A549 (cell line): ENCODE data around the gene LMAN1L. TPM values are rescaled to one million over a fixed set of nuclear protein-coding genes. Genes with fewer than 3 reads are reported as not detected.

ENCODE experiments used
- ATAC-seq, 2 experiments: fragments of 200-7000 bp in 1 of 2; fragments of >200 bp in 1 of 2; cut with Nextera tagmentation in 1 of 2; cut with Tn5 transposase in 1 of 2; 3 replicates each; pipeline versions ENCODE4 v1.8.0 to v1.9.1; 2018 to 2020; ENCODE audit warnings: mild to moderate bottlenecking in 1 of 2, moderate library complexity in 1 of 2
- CTCF ChIA-PET: fragments of 300-600 bp; sonication (Branson Sonifier 250); formaldehyde crosslinking; extraction: SDS; loops from one replicate; lab custom pipeline; 2021; ENCODE audit warnings: antibody characterized with exemption, inconsistent platforms; lab: Yijun Ruan, JAX
- POLR2A ChIA-PET: fragments of 350-600 bp; formaldehyde crosslinking; extraction: SDS; loops from one replicate; lab custom pipeline; 2021; ENCODE audit warnings: antibody characterized with exemption, inconsistent platforms; lab: Yijun Ruan, JAX
- DNase-seq, 2 experiments: peaks; one replicate each; pipeline versions ENCODE4 v3.0.0 to v3.0.0-alpha.2; 2011 to 2016; ENCODE audit warnings: low read depth in 1 of 2, low spot score in 1 of 2
- FAIRE-seq: peaks from 2 replicates; lab custom pipeline; 2011; peaks lifted over from hg19 to GRCh38; lab: Jason Lieb, UNC
- H3K27ac ChIP-seq, 2 experiments: fragments of >200 bp; sonication (Bioruptor Twin); formaldehyde crosslinking; 3 replicates each; pipeline ENCODE4 v1.5.1; 2016 to 2017
- H3K4me1 ChIP-seq: fragments of >200 bp; sonication (Bioruptor Twin); formaldehyde crosslinking; 3 replicates; pipeline ENCODE4 v1.6.1; 2016
- H3K4me2 ChIP-seq: fragments of >200 bp; sonication (Bioruptor Twin); formaldehyde crosslinking; 3 replicates; pipeline ENCODE4 v1.6.1; 2016
- H3K4me3 ChIP-seq: fragments of >200 bp; sonication (Bioruptor Twin); formaldehyde crosslinking; 3 replicates; pipeline ENCODE4 v1.5.1; 2016
- H3K9me3 ChIP-seq: fragments of >200 bp; sonication (Bioruptor Twin); formaldehyde crosslinking; 3 replicates; pipeline ENCODE4 v1.6.1; 2016
- BHLHE40 ChIP-seq: IDR thresholded peaks from 2 replicates; pipeline ENCODE4 v1.6.1; 2012; ENCODE audit warnings: low read depth, low read length, inconsistent platforms
- CBX2 ChIP-seq: fragments of 200-600 bp; sonication (generic); IDR thresholded peaks from 2 replicates; pipeline ENCODE4 v1.6.1; 2016; ENCODE audit warnings: low read depth, mild to moderate bottlenecking, borderline replicate concordance
- CBX8 ChIP-seq: fragments of 200-600 bp; sonication (generic); IDR thresholded peaks from 2 replicates; pipeline ENCODE4 v1.6.1; 2016
- CTCF ChIP-seq: fragments of >200 bp; sonication (Bioruptor Twin); formaldehyde crosslinking; IDR thresholded peaks from 3 replicates; pipeline ENCODE4 v1.5.1; 2016
- E2F6 ChIP-seq: IDR thresholded peaks from 2 replicates; pipeline ENCODE4 v1.6.1; 2012; ENCODE audit warnings: low read depth, borderline replicate concordance
- EHF ChIP-seq: fragments of 250-450 bp; sonication (Bioruptor Pico); IDR thresholded peaks from 2 replicates; pipeline ENCODE4 v1.5.0; 2020; ENCODE audit warnings: mild to moderate bottlenecking
- ELK1 ChIP-seq: fragments of 150-350 bp; IDR thresholded peaks from 2 replicates; pipeline ENCODE4 v1.6.1; 2014; ENCODE audit warnings: low read depth, mild to moderate bottlenecking, low read length
- FOSB ChIP-seq: fragments of 250-450 bp; sonication (Bioruptor Pico); IDR thresholded peaks from 2 replicates; pipeline ENCODE4 v1.5.0; 2020; ENCODE audit warnings: mild to moderate bottlenecking, moderate library complexity
- FOSL2 ChIP-seq, 2 experiments: fragments of 450-650 bp in 1 of 2; fragments of >200 bp in 1 of 2; sonication (Bioruptor Twin) in 1 of 2; formaldehyde crosslinking; IDR thresholded peaks; 2 replicates each; pipeline versions ENCODE4 v1.5.0 to v1.6.1; 2016 to 2020; ENCODE audit warnings: mild to moderate bottlenecking in 1 of 2, moderate library complexity in 1 of 2
- GATA3 ChIP-seq: IDR thresholded peaks from 2 replicates; pipeline ENCODE4 v1.6.1; 2012; ENCODE audit warnings: borderline replicate concordance
- HDAC2 ChIP-seq: fragments of 200-600 bp; sonication (generic); IDR thresholded peaks from 2 replicates; pipeline ENCODE4 v1.6.1; 2016
- HES2 ChIP-seq: fragments of >200 bp; sonication (Bioruptor Twin); formaldehyde crosslinking; IDR thresholded peaks from 2 replicates; pipeline ENCODE4 v1.6.1; 2016
- HEYL ChIP-seq: fragments of 250-450 bp; sonication (Bioruptor Pico); IDR thresholded peaks from 2 replicates; pipeline ENCODE4 v1.8.0; 2021; ENCODE audit warnings: mild to moderate bottlenecking, moderate library complexity
- HOXA7 ChIP-seq: fragments of 250-450 bp; sonication (Bioruptor Pico); IDR thresholded peaks from 2 replicates; pipeline ENCODE4 v1.5.0; 2020; ENCODE audit warnings: mild to moderate bottlenecking, moderate library complexity
- JUN ChIP-seq, 2 experiments: fragments of >200 bp; sonication (Bioruptor Twin); formaldehyde crosslinking; IDR thresholded peaks; 2 replicates in 1 of 2; 3 replicates in 1 of 2; pipeline ENCODE4 v1.6.1; 2016 to 2017
- JUNB ChIP-seq: fragments of >200 bp; sonication (Bioruptor Twin); formaldehyde crosslinking; IDR thresholded peaks from 2 replicates; pipeline ENCODE4 v1.6.1; 2016
- KDM1A ChIP-seq: fragments of 200-600 bp; sonication (generic); IDR thresholded peaks from 2 replicates; pipeline ENCODE4 v1.6.1; 2016; ENCODE audit warnings: low read depth, mild to moderate bottlenecking
- MYC ChIP-seq: IDR thresholded peaks from 2 replicates; pipeline ENCODE4 v1.6.1; 2012; ENCODE audit warnings: mild to moderate bottlenecking, inconsistent platforms, low read length, improper control_type of control experiment, borderline replicate concordance
- NFE2L2 ChIP-seq: fragments of 150-350 bp; conservative IDR thresholded peaks from 2 replicates; pipeline ENCODE4 v1.6.1; 2014; ENCODE audit warnings: low read length
- NPAS2 ChIP-seq: fragments of 250-450 bp; sonication (Bioruptor Pico); IDR thresholded peaks from 2 replicates; pipeline ENCODE4 v1.8.0; 2022; ENCODE audit warnings: mild to moderate bottlenecking, moderate library complexity, borderline replicate concordance
- RAD21 ChIP-seq, 2 experiments: fragments of >200 bp in 1 of 2; sonication (Bioruptor Twin) in 1 of 2; formaldehyde crosslinking in 1 of 2; IDR thresholded peaks in 1 of 2; conservative IDR thresholded peaks in 1 of 2; 2 replicates in 1 of 2; 3 replicates in 1 of 2; pipeline ENCODE4 v1.6.1; 2012 to 2018; ENCODE audit warnings: inconsistent platforms in 1 of 2
- TFCP2L1 ChIP-seq: fragments of 250-450 bp; sonication (Bioruptor Pico); IDR thresholded peaks from 2 replicates; pipeline ENCODE4 v1.5.0; 2021; ENCODE audit warnings: mild to moderate bottlenecking
- TP53 ChIP-seq: fragments of 250-450 bp; sonication (Bioruptor Pico); IDR thresholded peaks from 2 replicates; pipeline ENCODE4 v1.5.0; 2021; ENCODE audit warnings: mild to moderate bottlenecking, moderate library complexity
- ZFP36 ChIP-seq: fragments of 450-650 bp; IDR thresholded peaks from 2 replicates; pipeline ENCODE4 v1.6.1; 2014; ENCODE audit warnings: borderline replicate concordance; ENCODE audit not compliant: partially characterized antibody
- ZNF302 ChIP-seq: fragments of 250-450 bp; sonication (Bioruptor Pico); IDR thresholded peaks from 2 replicates; pipeline ENCODE4 v1.9.0; 2021; ENCODE audit warnings: inconsistent platforms, mild to moderate bottlenecking, moderate library complexity
- WGBS: methylation state at CpG from one replicate; pipeline ENCODE4 v1.1.6; 2017; ENCODE audit errors: missing lambda C conversion rate; 5-methylcytosine and 5-hydroxymethylcytosine counted together
- polyA plus RNA-seq, 4 experiments: library from polyadenylated mRNA; depleted of rRNA in 3 of 4; stranded (reverse); fragments of >200 nt; fragmentation: RNase III in 1 of 4; extraction: RNeasy Plus Mini Kit Qiagen cat#74134 plus additional on column Dnase treatment in 1 of 4; gene quantifications; 2 replicates in 3 of 4; 3 replicates in 1 of 4; pipeline ENCODE4 v1.2.3, GENCODE V29; 2011 to 2017

LMAN1L gene
- polyA plus RNA-seq, 2 of the 4 experiments (the other 2 are of a cell fraction) = not detected

- DNase-seq = peak; percentile 55 to 72
- ATAC-seq = peak; percentile 73 to 85
- no peak for TF ChIP-seq HES2
- no peak for TF ChIP-seq TP53 (CRISPR knock-in tag)
- TF ChIP-seq FOSL2 (IDR thresholded peaks at IDR 0.05) = no peak
- TF ChIP-seq FOSL2 (CRISPR knock-in tag; IDR thresholded peaks at IDR 0.05) = peak; percentile 47
- TF ChIP-seq ELK1 = no peak
- no peak for TF ChIP-seq BHLHE40
- TF ChIP-seq, all 56 proteins: peak for 1
- peak overlapping the region; percentile 1 to 62; a peak in 4 of 6 replicates for H3K27ac ChIP-seq
- peak overlapping the region; percentile 13 for H3K4me2 ChIP-seq
- POLR2A ChIA-PET = interaction anchor here (0.7 to 0.8 kb wide), 2 partner anchors 7 to 12 kb away, joined by 4 read pairs; partner anchors contain the start of gene SCAMP2
- no peaks in the 10 kb centered on the region for H3K9me3 ChIP-seq
- 77% methylated on average over 6 of the region's 6 CpGs for WGBS
- H3K4me1 ChIP-seq = peaks cover 61% of the 10 kb centered on the region
- no peak overlapping the region for H3K4me3 ChIP-seq
- FAIRE-seq = no peak
- CTCF ChIA-PET = interaction anchor here (1.0 kb wide), 1 partner anchor 36 kb away, joined by 3 read pairs; no protein-coding TSS in a partner anchor
Measured at GRCh38 chr15:74866090-74866489, 53.5 kb downstream of the LMAN1L start.

GRCh38 chr15:74867466-74868038 is 54.9 kb downstream of the LMAN1L start:
- Histone ChIP-seq H3K4me2 (peak overlapping the region; percentile 1; the same call in 1 of the 3 replicates), H3K27ac (no peak overlapping the region), H3K4me3 (no peak overlapping the region), H3K4me1 (peaks cover 69% of the 10 kb centered on the region), H3K9me3 (no peaks in the 10 kb centered on the region)
- POLR2A ChIA-PET = interaction anchor here (1.2 kb wide), 1 partner anchor 22 kb away, joined by 3 read pairs; the partner anchor contains the start of gene MPI
- TF ChIP-seq FOSB = no peak
- no peak for TF ChIP-seq ZFP36
- no peak for TF ChIP-seq RAD21 (conservative IDR thresholded peaks at IDR 0.05 in 1 of 2, IDR thresholded peaks at IDR 0.05 in 1 of 2)
- no peak for TF ChIP-seq NPAS2 (CRISPR knock-in tag)
- TF ChIP-seq CBX8 = no peak
- TF ChIP-seq NFE2L2 = no peak
- TF ChIP-seq HOXA7 (CRISPR knock-in tag) = no peak
- no peak for TF ChIP-seq E2F6
- TF ChIP-seq HEYL (CRISPR knock-in tag) = no peak
- TF ChIP-seq CTCF = no peak
- no peak for TF ChIP-seq MYC
- TF ChIP-seq JUNB = no peak
- TF ChIP-seq GATA3 = no peak
- no peak for TF ChIP-seq CBX2
- TF ChIP-seq ZNF302 = no peak
- TF ChIP-seq HDAC2 = no peak
- no peak for TF ChIP-seq EHF (CRISPR knock-in tag)
- TF ChIP-seq TFCP2L1 = no peak
- no peak for TF ChIP-seq JUN (IDR thresholded peaks at IDR 0.05)
- TF ChIP-seq KDM1A = no peak
- DNase-seq (no peak), ATAC-seq (no peak), FAIRE-seq (no peak)
- CTCF ChIA-PET = interaction anchor here (1.0 to 1.7 kb wide), 6 partner anchors 9 to 99 kb away, joined by 3 to 4 read pairs (median 3); partner anchors contain the start of gene MPI
- 68% methylated on average over 1 of the region's 1 CpG for WGBS
